NCI-H128 (cell line): ENCODE results near the gene COX6B1.
"Not testable (repeated sequence)": the region's sequence is repeated elsewhere in the genome, so short reads cannot be mapped to it uniquely, and the experiment has no call there.

ENCODE experiments used
- DNase-seq: peaks from one replicate; lab custom pipeline; 2025; ENCODE audit not compliant: unreplicated experiment; lab: John Stamatoyannopoulos, UW

Gene COX6B1

GRCh38 chr19:35648017-35648961, at the start of gene COX6B1:
TSS of gene COX6B1 (plus strand) at chr19:35648323. CDS start at chr19:35651244, 2,921 bp downstream.
- DNase-seq = peak; percentile 97

GRCh38 chr19:35601971-35602370, 46.2 kb upstream of the COX6B1 start:
- DNase-seq = no peak

GRCh38 chr19:35604436-35604835, 43.7 kb upstream of the COX6B1 start:
- DNase-seq = not testable (repeated sequence)

DNA sequence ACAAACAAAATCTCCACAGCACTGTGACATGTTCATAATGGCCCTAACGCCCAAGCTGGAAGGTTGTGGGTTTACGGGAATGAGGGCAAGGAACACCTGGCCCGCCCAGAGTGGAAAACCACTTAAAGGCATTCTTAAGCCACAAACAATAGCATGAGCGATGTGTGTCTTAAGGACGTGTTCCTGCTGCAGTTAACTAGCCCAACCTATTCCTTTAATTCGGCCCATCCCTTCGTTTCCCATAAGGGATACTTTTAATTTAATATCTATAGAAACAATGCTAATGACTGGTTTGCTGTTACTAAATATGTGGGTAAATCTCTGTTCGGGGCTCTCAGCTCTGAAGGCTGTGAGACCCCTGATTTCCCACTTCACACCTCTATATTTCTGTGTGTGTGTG, 41.0 kb upstream of the COX6B1 start:
- DNase-seq = not testable (repeated sequence)

DNA sequence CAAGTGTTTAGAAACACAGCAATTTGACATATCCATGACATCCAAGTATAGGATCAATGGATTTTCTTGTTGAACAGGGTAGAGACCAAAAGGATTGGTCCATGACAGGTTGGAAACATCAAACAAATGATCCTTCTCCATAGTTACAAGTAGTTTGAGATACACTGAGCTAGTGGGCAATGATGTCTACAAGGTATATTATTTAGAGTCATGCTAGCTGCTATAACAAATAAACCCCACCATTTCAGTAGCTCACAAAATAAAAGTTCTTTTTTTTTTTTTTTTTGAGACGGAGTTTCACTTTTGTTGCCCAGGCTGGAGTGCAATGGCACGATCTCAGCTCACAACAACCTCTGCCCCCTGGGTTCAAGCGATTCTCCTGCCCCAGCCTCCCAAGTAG, 40.5 kb upstream of the COX6B1 start:
- no peak for DNase-seq

GRCh38 chr19:35608251-35608650, 39.9 kb upstream of the COX6B1 start:
- no peak for DNase-seq

DNA sequence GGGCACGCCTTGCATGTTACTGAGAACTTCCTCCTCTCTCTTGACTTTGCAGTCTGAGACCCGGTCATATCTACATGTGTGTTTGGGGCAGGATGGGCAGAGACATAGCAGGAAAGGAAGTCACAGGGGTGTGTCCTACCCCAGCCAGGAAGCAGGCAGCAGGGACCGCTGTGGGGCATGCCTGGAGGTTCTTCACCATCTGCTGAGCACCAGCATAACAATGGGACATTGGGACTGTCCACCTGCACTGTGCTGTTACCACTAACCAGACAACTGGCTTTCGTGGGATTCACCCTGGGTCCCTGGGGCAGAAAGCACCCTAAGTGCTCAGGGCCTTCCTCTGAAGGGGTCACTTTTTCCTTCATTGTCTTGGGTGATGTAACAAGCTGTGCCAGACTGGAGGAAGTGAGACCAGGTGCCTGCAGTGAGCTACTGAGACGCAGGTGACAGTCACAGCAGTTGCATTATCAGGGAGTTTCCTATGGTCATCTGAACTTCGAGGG, 38.2 kb upstream of the COX6B1 start:
- no peak for DNase-seq

GRCh38 chr19:35612224-35612558, 35.9 kb upstream of the COX6B1 start:
- no peak for DNase-seq

DNA sequence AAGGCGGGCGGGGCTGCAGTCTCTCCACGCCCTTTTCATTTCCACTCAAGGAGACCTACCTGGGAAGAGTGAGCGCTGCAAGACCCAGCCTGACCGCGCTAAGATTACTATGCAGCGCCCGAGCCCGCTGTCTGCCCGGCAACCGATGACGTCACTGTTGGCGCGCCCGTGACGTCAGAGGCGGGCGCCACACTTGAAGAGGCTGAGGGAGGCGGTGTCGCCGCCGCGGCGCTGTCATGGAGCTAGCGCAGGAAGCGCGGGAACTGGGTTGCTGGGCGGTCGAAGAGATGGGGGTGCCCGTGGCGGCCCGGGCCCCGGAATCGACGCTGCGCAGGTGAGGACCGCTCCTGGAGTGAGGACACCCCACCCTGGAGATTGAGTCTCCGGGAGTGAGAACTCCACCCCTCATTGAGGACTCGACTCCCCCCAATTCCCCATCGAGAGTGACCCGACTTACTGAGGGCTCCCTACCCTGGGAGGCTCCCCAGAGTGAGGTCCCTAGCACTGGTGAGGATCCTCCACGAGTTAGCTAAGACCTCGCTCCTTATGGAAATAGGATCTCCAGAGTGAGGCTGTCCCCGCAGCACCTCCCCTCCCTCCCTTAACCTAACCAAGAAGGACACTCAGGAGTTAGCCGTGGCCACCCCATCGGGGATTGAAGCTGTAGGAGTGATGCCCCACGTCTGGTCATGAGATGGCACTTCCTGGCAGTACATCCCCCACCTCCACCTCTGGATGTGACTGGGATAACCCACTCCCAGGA, 35.4 kb upstream of the COX6B1 start, which contains the start of gene HAUS5:
HAUS5 (plus strand) TSS at position 177 of the 763 bp plus-strand sequence; CDS start at position 237, 60 bp downstream.
- DNase-seq = peak; percentile 79

DNA sequence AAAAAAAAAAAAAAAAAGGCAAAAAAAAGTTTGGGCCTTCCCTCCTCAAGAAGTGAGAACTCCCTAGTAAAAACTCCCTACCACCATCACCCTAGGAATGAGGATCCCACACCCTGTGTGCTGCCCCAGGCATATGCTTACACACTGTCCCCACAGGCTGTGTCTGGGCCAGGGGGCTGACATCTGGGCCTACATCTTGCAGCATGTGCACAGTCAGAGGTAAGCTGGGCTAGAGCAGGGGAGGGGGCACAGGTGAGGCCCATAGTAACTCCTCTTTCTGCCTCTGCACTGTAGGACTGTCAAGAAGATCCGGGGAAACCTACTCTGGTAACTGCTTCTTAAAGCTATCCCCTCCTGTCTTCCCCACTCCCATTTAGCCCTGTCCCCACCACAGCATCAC, 34.5 kb upstream of the COX6B1 start:
- DNase-seq = no peak

GRCh38 chr19:35615036-35615435, 33.1 kb upstream of the COX6B1 start:
- no peak for DNase-seq

GRCh38 chr19:35618857-35619256, 29.3 kb upstream of the COX6B1 start:
- DNase-seq = no peak

GRCh38 chr19:35619290-35619923, 28.7 kb upstream of the COX6B1 start:
- no peak for DNase-seq

- no peak for DNase-seq
Measured at GRCh38 chr19:35620001-35620400, 28.1 kb upstream of the COX6B1 start.

DNA sequence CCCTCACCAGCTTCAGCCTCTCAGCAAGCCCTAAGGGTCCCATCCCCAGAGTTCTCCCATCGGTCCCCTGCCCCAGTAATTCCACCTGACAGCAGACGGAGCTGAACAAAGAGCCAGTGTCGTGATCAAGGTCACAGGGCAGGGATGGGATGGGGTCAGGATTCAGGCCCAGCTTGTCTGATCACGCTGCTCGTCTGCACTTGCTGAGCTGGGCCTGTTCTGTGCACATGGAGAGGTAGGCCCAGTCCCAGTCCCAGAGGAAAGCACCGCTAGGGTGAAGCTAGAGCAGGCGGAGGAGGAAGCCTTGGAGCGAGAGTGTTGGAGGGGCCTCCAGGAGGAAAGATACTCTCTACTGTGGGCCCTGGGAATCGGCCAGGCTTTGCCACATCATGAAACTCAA, 26.4 kb upstream of the COX6B1 start:
- DNase-seq = no peak

GRCh38 chr19:35622750-35623149, 25.4 kb upstream of the COX6B1 start:
- DNase-seq = no peak

DNA sequence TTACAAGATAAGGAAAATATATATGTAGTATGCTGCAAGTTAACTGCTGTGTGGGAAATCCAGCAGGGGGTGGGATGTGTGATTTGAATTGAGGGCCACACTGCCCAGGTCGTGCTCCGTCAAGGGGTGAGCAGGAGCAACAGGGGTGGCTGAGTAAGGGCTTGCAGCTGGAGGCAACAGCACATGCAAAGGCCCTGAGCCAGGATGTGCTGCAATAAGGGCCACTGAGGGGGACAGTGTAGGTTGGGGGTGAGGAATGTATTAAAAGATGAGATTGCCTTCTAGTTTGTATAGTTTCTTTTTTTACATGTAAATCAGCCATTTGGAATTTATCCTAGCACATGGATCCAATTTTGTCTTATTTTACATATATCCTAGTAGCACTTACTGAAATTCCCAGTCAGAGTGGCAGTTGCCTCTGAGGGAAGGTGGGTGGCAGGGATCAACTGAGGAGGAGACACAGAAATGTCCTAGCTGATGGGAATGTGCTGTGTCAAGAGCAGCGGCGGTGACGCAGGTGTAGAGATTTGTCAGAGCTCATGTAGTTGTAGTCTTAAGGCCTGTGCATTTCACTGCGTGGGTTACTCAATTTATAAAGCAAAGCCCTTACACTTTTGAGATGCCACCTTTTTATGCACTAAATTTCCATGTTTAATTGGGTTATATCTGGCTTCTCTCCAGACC, 24.7 kb upstream of the COX6B1 start:
- DNase-seq = no peak

- DNase-seq = no peak
Measured at GRCh38 chr19:35628264-35628564, 19.9 kb upstream of the COX6B1 start.

DNA sequence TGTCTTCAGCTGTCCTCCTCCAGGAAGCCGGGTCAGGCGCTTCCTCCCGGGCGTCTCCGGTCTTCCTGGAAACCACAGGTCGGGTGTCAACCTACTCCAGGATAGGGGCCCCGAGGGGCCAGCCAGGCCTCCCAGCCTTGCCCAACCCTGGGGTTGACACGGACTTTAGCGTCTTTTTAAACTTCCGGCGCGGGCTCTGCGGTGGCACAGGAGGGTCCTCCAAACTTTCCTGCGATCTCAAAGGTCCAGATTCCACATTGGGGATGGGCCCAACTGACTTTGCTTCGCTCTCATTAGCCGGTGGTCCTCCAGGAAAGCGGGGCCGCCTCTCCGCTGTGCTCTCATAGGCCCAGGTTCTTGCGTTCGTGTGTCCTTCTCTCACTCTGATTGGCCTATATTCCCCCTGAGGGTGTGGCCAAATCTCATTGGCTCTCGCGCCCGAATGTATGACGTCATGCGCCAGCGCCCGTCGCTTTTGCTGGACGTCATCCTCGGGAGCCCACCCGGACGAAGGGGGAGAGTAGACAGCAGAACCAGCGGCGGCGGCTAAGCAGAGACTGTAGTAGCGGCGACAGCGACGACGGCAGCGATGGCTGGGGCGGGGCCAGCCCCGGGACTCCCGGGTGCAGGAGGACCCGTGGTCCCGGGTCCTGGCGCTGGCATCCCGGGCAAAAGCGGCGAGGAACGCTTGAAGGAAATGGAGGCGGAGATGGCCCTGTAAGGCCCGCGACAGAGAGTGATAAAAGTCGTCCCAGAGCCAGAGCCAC, 19.4 kb upstream of the COX6B1 start, which contains the start of gene RBM42:
RBM42 (plus strand) TSS at position 472 of the 767 bp plus-strand sequence; CDS start at position 590, 118 bp downstream.
- peak; percentile 99 for DNase-seq

GRCh38 chr19:35629332-35629633, 18.8 kb upstream of the COX6B1 start:
- no peak for DNase-seq
